ENCODE data around the gene NKX3-2. TPM values are rescaled to one million over a fixed set of nuclear protein-coding genes. Genes with fewer than 3 reads are reported as not detected.

Gene NKX3-2
- total RNA-seq, 1 experiment from 2014 or later: 1.2 TPM

DNA sequence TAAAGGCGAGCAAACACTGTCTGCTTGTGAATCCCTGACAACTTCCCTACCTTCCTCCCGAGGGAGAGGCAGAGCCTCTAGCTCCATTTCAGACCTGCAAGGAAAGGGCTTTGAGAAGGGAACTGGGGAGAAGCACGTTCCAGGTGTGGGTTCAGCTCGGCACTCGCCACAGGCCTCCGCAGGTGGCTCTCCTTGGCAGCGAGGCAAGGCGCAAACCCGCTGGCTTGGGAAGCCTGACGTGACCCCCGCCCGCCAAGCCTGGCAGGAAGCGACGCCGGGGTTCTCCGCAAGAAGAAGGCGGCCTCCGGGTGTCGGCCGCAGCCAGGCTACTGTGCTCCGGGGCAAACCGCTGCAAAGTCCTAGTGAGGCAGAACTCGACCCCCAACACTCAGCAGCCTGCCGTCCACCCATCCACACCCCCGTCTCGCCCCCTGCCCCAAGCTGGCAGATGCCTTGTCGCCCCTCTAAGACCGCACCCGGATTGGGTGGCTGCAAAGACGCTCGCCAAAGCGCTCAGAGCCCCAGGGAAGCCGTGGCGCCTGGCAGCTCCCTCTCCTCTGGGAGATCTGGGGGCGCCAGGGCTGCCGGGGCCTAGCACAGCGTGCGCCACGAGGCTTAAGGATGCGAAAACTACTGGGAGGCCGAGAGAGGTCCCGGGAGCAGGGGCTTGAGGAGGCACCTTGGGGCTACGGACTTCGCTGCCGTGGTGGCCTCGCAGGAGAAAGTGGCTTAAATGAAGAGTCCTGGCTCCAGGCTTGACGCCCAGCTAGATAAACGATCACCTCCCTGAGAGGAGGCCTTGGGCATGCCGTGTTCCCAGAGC, 21.8 kb downstream of the NKX3-2 start:
- H3K4me1 ChIP-seq (ENCODE audit: control insufficient read depth, insufficient read depth, low read length): no peaks in the 10 kb centered on the region
- in situ Hi-C loops (cut with HindIII; ENCODE audit: low pct_unique_long_range_greater_than_20kb, low sequenced_read_pairs) (no loop called here), intact Hi-C loops (cut with micrococcal nuclease; ENCODE audit: unreplicated experiment) (no loop called here)
- no peak overlapping the region for H3K4me3 ChIP-seq (ENCODE audit: low read depth in 2 of 2, low read length in 2 of 2)
- DNase-seq (ENCODE audit: low read depth, low spot score): no peak
- H3K27ac ChIP-seq (ENCODE audit: low read length): no peak overlapping the region
- ChIA-PET POLR2A (no interaction called here), CTCF (no interaction called here)
- no peak for ATAC-seq
- H3K27me3 ChIP-seq (ENCODE audit: control insufficient read depth, insufficient read depth, low read length): no peaks in the 10 kb centered on the region
- TF ChIP-seq SIN3A (IDR thresholded peaks at IDR 0.05; ENCODE audit: borderline replicate concordance, insufficient read depth, low read depth, low read length) (no peak), TCF7L2 (IDR thresholded peaks at IDR 0.05; ENCODE audit: low read depth, low read length) (no peak), POLR2AphosphoS5 (IDR thresholded peaks at IDR 0.05; ENCODE audit: low read depth, low read length) (no peak)
- TF ChIP-seq, protein P1, sequence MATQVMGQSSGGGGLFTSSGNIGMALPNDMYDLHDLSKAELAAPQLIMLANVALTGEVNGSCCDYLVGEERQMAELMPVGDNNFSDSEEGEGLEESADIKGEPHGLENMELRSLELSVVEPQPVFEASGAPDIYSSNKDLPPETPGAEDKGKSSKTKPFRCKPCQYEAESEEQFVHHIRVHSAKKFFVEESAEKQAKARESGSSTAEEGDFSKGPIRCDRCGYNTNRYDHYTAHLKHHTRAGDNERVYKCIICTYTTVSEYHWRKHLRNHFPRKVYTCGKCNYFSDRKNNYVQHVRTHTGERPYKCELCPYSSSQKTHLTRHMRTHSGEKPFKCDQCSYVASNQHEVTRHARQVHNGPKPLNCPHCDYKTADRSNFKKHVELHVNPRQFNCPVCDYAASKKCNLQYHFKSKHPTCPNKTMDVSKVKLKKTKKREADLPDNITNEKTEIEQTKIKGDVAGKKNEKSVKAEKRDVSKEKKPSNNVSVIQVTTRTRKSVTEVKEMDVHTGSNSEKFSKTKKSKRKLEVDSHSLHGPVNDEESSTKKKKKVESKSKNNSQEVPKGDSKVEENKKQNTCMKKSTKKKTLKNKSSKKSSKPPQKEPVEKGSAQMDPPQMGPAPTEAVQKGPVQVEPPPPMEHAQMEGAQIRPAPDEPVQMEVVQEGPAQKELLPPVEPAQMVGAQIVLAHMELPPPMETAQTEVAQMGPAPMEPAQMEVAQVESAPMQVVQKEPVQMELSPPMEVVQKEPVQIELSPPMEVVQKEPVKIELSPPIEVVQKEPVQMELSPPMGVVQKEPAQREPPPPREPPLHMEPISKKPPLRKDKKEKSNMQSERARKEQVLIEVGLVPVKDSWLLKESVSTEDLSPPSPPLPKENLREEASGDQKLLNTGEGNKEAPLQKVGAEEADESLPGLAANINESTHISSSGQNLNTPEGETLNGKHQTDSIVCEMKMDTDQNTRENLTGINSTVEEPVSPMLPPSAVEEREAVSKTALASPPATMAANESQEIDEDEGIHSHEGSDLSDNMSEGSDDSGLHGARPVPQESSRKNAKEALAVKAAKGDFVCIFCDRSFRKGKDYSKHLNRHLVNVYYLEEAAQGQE (IDR thresholded peaks at IDR 0.05; ENCODE audit: insufficient read depth in 1 of 2, low read depth in 2 of 2, low read length in 1 of 2): no peak
- TF ChIP-seq, protein P2, sequence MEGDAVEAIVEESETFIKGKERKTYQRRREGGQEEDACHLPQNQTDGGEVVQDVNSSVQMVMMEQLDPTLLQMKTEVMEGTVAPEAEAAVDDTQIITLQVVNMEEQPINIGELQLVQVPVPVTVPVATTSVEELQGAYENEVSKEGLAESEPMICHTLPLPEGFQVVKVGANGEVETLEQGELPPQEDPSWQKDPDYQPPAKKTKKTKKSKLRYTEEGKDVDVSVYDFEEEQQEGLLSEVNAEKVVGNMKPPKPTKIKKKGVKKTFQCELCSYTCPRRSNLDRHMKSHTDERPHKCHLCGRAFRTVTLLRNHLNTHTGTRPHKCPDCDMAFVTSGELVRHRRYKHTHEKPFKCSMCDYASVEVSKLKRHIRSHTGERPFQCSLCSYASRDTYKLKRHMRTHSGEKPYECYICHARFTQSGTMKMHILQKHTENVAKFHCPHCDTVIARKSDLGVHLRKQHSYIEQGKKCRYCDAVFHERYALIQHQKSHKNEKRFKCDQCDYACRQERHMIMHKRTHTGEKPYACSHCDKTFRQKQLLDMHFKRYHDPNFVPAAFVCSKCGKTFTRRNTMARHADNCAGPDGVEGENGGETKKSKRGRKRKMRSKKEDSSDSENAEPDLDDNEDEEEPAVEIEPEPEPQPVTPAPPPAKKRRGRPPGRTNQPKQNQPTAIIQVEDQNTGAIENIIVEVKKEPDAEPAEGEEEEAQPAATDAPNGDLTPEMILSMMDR (IDR thresholded peaks at IDR 0.05): no peak
- H3K36me3 ChIP-seq (ENCODE audit: control insufficient read depth, insufficient read depth, low read length): no peaks in the 10 kb centered on the region
- no TSS peak for BruUV-seq (replicated peaks)
- no peaks in the 10 kb centered on the region for H3K9me3 ChIP-seq (ENCODE audit: control insufficient read depth, insufficient read depth, low read depth, low read length)

DNA sequence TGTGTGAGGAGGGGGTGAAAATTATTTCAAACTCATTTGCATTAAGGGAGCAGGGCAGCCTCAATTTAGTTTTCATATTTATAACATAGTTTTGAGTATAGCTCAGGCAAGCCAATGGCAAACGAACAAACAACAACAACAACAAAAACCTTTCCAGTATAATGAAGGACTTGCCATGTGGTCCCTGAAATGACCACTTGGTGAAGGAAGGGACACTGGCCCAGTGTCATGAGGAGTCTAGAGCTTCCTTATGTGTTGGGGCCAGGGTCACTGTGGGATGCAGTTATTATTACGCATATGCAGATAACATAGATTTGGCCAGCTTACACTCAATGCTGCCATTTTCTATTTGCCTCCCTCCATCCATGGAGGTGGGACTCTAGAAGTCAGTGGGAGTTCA, 23.3 kb downstream of the NKX3-2 start:
- no peak for TF ChIP-seq TCF7L2 (IDR thresholded peaks at IDR 0.05; ENCODE audit: low read depth, low read length)
- TF ChIP-seq SIN3A (IDR thresholded peaks at IDR 0.05; ENCODE audit: borderline replicate concordance, insufficient read depth, low read depth, low read length): no peak
- no peak for TF ChIP-seq POLR2AphosphoS5 (IDR thresholded peaks at IDR 0.05; ENCODE audit: low read depth, low read length)
- TF ChIP-seq, protein P2 (IDR thresholded peaks at IDR 0.05): no peak
- TF ChIP-seq, protein P1 (IDR thresholded peaks at IDR 0.05; ENCODE audit: insufficient read depth in 1 of 2, low read depth in 2 of 2, low read length in 1 of 2): no peak
- Histone ChIP-seq H3K36me3 (ENCODE audit: control insufficient read depth, insufficient read depth, low read length) (no peaks in the 10 kb centered on the region), H3K4me1 (ENCODE audit: control insufficient read depth, insufficient read depth, low read length) (no peaks in the 10 kb centered on the region), H3K4me3 (ENCODE audit: low read depth in 2 of 2, low read length in 2 of 2) (no peak overlapping the region), H3K27me3 (ENCODE audit: control insufficient read depth, insufficient read depth, low read length) (no peaks in the 10 kb centered on the region), H3K9me3 (ENCODE audit: control insufficient read depth, insufficient read depth, low read depth, low read length) (no peaks in the 10 kb centered on the region), H3K27ac (ENCODE audit: low read length) (no peak overlapping the region)
- intact Hi-C loops (cut with micrococcal nuclease; ENCODE audit: unreplicated experiment) (no loop called here), in situ Hi-C loops (cut with HindIII; ENCODE audit: low pct_unique_long_range_greater_than_20kb, low sequenced_read_pairs) (no loop called here)
- ChIA-PET POLR2A (no interaction called here), CTCF (no interaction called here)
- ATAC-seq (no peak), DNase-seq (ENCODE audit: low read depth, low spot score) (no peak)
- no TSS peak for BruUV-seq (replicated peaks)
